Astrocyte of the spinal cord (primary cell): Measurements from ENCODE around the gene SERPINC1.
A peak's percentile ranks its signal among the peaks of the same experiment; 100 is the strongest.

Experiments used
- DNase-seq: peaks from one replicate; pipeline ENCODE4 v3.0.0; 2011; ENCODE audit warnings: low read depth, low spot score
- H3K4me3 ChIP-seq: 2 replicates; pipeline ENCODE4 v1.5.1; 2011; ENCODE audit warnings: low read depth, mild to moderate bottlenecking, low read length, moderate library complexity
- CTCF ChIP-seq: IDR thresholded peaks from 2 replicates; pipeline ENCODE4 v1.5.1; 2012; ENCODE audit warnings: low read depth, mild to moderate bottlenecking, low read length, inconsistent platforms
- in situ Hi-C: cut with HindIII; loops from 2 replicates; pipeline ENCODE4 v1.10.0; 2017; ENCODE audit warnings: low sequenced_read_pairs

SERPINC1 gene

GRCh38 chr1:173916667-173917066, 460 bp downstream of the SERPINC1 start:
- no peak overlapping the region for H3K4me3 ChIP-seq
- in situ Hi-C loops = no loop called here
- DNase-seq = no peak
- no peak for TF ChIP-seq CTCF

GRCh38 chr1:173915596-173915995, 1.5 kb downstream of the SERPINC1 start:
- in situ Hi-C loops = no loop called here
- DNase-seq = no peak
- H3K4me3 ChIP-seq = no peak overlapping the region
- TF ChIP-seq CTCF = no peak

GRCh38 chr1:173914366-173914871, 2.7 kb downstream of the SERPINC1 start:
- peak; percentile 65 for TF ChIP-seq CTCF
- no peak overlapping the region for H3K4me3 ChIP-seq
- in situ Hi-C loops = no loop called here
- DNase-seq = no peak

GRCh38 chr1:173913111-173913510, 4.0 kb downstream of the SERPINC1 start:
- no peak for DNase-seq
- TF ChIP-seq CTCF = no peak
- in situ Hi-C loops = no loop called here
- H3K4me3 ChIP-seq = no peak overlapping the region

- H3K4me3 ChIP-seq = no peak overlapping the region
- in situ Hi-C loops = no loop called here
- TF ChIP-seq CTCF = no peak
- no peak for DNase-seq
Measured at GRCh38 chr1:173903827-173904531, 13.1 kb downstream of the SERPINC1 start.

GRCh38 chr1:173900992-173901391, 16.1 kb downstream of the SERPINC1 start:
- in situ Hi-C loops = no loop called here
- no peak for TF ChIP-seq CTCF
- DNase-seq = no peak
- H3K4me3 ChIP-seq = no peak overlapping the region

- TF ChIP-seq CTCF = no peak
- in situ Hi-C loops = no loop called here
- no peak for DNase-seq
- no peak overlapping the region for H3K4me3 ChIP-seq
Measured at GRCh38 chr1:173900427-173900826, 16.7 kb downstream of the SERPINC1 start.
